Measurements from ENCODE around the gene CDHR2.

DNA sequence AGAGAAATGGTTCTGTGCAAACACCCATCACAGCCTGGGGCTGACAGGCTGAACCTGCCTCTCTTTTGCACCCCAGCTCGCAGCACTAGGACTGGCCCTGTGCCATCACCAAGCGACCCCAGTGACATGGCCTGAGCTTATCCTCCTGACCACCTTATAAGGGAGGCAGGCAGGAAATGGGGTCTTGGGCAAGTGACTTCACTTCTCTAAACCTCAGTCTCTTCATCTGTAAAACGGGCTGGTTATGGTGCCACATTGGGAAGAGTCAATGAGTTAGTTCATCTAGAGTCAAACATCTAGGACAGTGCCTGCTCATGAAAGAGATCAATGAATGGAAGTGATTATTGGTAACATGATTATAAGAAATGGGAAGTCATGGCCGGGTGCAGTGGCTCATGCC is 75.0 kb downstream of the CDHR2 start:
- TF ChIP-seq POLR2A (IDR thresholded peaks at IDR 0.05; ENCODE audit: low read depth, low read length) (no peak), POLR2AphosphoS5 (IDR thresholded peaks at IDR 0.05; ENCODE audit: low read depth, low read length) (no peak), TAF1 (IDR thresholded peaks at IDR 0.05; ENCODE audit: low read depth, low read length) (no peak)

All from GM12891 (cell line).